ENCODE data around the gene CEP57.
A peak's percentile ranks its signal among the peaks of the same experiment; 100 is the strongest.

CEP57 gene

DNA sequence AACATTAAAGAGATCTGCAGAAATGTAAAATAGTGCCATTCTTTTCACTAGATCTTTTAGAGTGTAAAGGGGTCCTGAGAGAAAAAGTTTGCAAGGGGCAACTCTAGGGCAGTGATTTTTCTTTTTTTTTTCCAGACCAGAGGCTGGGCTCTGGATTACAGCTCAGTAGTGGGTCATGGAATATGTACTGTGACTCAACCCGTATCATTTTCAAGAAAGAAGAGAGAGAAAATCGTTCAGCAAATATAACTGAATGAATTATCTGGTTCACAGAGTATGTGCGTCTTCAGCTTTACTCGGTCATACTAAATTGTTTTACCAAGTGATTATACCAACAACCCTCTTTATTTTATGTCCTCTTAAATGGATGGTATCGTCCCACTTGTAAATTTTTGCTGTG lies 3.8 kb downstream of the CEP57 start:
- H3K79me2 ChIP-seq (ENCODE audit: insufficient read depth, low read length), result peaks cover 88% of the 10 kb centered on the region
- H3K4me1 ChIP-seq (ENCODE audit: insufficient read depth, low read length), result peaks cover 34% of the 10 kb centered on the region
- H2AFZ ChIP-seq (ENCODE audit: low read depth, low read length), result no peak overlapping the region
- TF ChIP-seq, protein P1, sequence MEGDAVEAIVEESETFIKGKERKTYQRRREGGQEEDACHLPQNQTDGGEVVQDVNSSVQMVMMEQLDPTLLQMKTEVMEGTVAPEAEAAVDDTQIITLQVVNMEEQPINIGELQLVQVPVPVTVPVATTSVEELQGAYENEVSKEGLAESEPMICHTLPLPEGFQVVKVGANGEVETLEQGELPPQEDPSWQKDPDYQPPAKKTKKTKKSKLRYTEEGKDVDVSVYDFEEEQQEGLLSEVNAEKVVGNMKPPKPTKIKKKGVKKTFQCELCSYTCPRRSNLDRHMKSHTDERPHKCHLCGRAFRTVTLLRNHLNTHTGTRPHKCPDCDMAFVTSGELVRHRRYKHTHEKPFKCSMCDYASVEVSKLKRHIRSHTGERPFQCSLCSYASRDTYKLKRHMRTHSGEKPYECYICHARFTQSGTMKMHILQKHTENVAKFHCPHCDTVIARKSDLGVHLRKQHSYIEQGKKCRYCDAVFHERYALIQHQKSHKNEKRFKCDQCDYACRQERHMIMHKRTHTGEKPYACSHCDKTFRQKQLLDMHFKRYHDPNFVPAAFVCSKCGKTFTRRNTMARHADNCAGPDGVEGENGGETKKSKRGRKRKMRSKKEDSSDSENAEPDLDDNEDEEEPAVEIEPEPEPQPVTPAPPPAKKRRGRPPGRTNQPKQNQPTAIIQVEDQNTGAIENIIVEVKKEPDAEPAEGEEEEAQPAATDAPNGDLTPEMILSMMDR (IDR thresholded peaks at IDR 0.05; ENCODE audit: borderline replicate concordance, extremely low read depth, low read length, poor library complexity, severe bottlenecking), result no peak
- no peak for TF ChIP-seq EZH2 (IDR thresholded peaks at IDR 0.05; ENCODE audit: borderline replicate concordance, low read depth, low read length, severe bottlenecking)
- no peak overlapping the region for H3K27ac ChIP-seq (ENCODE audit: low read length)
- no peak overlapping the region; the same call in 1 of the 2 replicates for H3K9ac ChIP-seq (ENCODE audit: low read depth, low read length)
- peak overlapping the region in 1 of 2 experiments; percentile 18; a peak in 1 of 4 replicates for H3K4me3 ChIP-seq (ENCODE audit: low read depth in 1 of 2, low read length in 2 of 2)
- DNase-seq, result no peak
- H3K36me3 ChIP-seq (ENCODE audit: insufficient read depth, low read length), result peaks cover 13% of the 10 kb centered on the region
- no peaks in the 10 kb centered on the region for H3K27me3 ChIP-seq (ENCODE audit: insufficient read depth, low read length, poor library complexity)
- peaks cover 52% of the 10 kb centered on the region for H4K20me1 ChIP-seq (ENCODE audit: insufficient read depth, low read length)
- no peaks in the 10 kb centered on the region for H3K9me3 ChIP-seq (ENCODE audit: insufficient read depth, low read length, severe bottlenecking)
- peak overlapping the region; percentile 50 for H3K4me2 ChIP-seq (ENCODE audit: insufficient read depth, low read length)
- ATAC-seq (ENCODE audit: insufficient read depth, low read depth), result no peak

DNA sequence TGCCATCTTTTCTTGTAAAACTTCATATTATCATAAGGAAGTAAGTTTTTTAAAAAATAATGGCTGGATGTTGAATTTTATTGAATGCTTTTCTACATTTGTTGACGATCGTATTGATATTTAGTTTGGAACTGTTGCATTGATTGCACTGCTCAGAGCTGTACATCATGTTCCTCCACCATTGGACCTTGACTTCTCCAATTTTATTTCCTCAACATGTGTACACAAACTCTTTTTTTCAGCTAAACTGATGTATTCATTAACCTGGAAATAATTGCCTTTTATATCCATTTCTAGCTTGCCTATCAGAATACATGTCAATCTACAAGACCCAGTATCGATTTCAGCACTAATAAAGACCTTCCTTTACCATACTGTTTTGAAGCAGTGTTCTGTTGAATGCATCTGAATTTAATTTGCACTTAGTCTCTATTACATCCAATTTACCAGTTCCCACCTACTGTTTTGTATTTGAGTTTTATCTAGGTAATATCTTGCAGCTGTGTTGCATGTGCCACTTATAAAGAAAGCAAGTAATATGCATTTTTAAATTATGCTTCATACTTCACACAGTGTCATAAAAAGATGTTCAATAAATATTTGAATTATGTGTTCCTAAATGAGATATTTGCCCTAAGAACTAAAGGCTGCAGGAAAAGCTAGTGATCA lies 5.5 kb downstream of the CEP57 start:
- no peak overlapping the region for H3K4me3 ChIP-seq (ENCODE audit: low read depth in 1 of 2, low read length in 2 of 2)
- no peak for TF ChIP-seq EZH2 (IDR thresholded peaks at IDR 0.05; ENCODE audit: borderline replicate concordance, low read depth, low read length, severe bottlenecking)
- TF ChIP-seq, protein P1 (IDR thresholded peaks at IDR 0.05; ENCODE audit: borderline replicate concordance, extremely low read depth, low read length, poor library complexity, severe bottlenecking), result no peak
- H3K4me2 ChIP-seq (ENCODE audit: insufficient read depth, low read length), result peak overlapping the region; percentile 2; the same call in 1 of the 2 replicates
- peaks cover 34% of the 10 kb centered on the region for H3K4me1 ChIP-seq (ENCODE audit: insufficient read depth, low read length)
- DNase-seq (no peak), ATAC-seq (ENCODE audit: insufficient read depth, low read depth) (no peak)
- H3K9me3 ChIP-seq (ENCODE audit: insufficient read depth, low read length, severe bottlenecking), result no peaks in the 10 kb centered on the region
- no peak overlapping the region for H3K27ac ChIP-seq (ENCODE audit: low read length)
- H4K20me1 ChIP-seq (ENCODE audit: insufficient read depth, low read length), result peaks cover 52% of the 10 kb centered on the region
- no peaks in the 10 kb centered on the region for H3K27me3 ChIP-seq (ENCODE audit: insufficient read depth, low read length, poor library complexity)
- peaks cover 94% of the 10 kb centered on the region for H3K79me2 ChIP-seq (ENCODE audit: insufficient read depth, low read length)
- peaks cover 30% of the 10 kb centered on the region for H3K36me3 ChIP-seq (ENCODE audit: insufficient read depth, low read length)
- no peak overlapping the region for H3K9ac ChIP-seq (ENCODE audit: low read depth, low read length)
- H2AFZ ChIP-seq (ENCODE audit: low read depth, low read length), result no peak overlapping the region

GRCh38 chr11:95796501-95796900 lies 6.2 kb downstream of the CEP57 start:
- Histone ChIP-seq H3K4me2 (ENCODE audit: insufficient read depth, low read length) (no peak overlapping the region), H3K9me3 (ENCODE audit: insufficient read depth, low read length, severe bottlenecking) (no peaks in the 10 kb centered on the region), H3K27me3 (ENCODE audit: insufficient read depth, low read length, poor library complexity) (no peaks in the 10 kb centered on the region), H3K27ac (ENCODE audit: low read length) (no peak overlapping the region), H3K79me2 (ENCODE audit: insufficient read depth, low read length) (peaks cover 91% of the 10 kb centered on the region), H3K9ac (ENCODE audit: low read depth, low read length) (no peak overlapping the region), H3K4me3 (ENCODE audit: low read depth in 1 of 2, low read length in 2 of 2) (no peak overlapping the region), H2AFZ (ENCODE audit: low read depth, low read length) (no peak overlapping the region), H4K20me1 (ENCODE audit: insufficient read depth, low read length) (peaks cover 49% of the 10 kb centered on the region), H3K36me3 (ENCODE audit: insufficient read depth, low read length) (peaks cover 38% of the 10 kb centered on the region), H3K4me1 (ENCODE audit: insufficient read depth, low read length) (peaks cover 33% of the 10 kb centered on the region)
- ATAC-seq (ENCODE audit: insufficient read depth, low read depth) (no peak), DNase-seq (no peak)
- no peak for TF ChIP-seq EZH2 (IDR thresholded peaks at IDR 0.05; ENCODE audit: borderline replicate concordance, low read depth, low read length, severe bottlenecking)
- TF ChIP-seq, protein P1 (IDR thresholded peaks at IDR 0.05; ENCODE audit: borderline replicate concordance, extremely low read depth, low read length, poor library complexity, severe bottlenecking), result no peak
